Astrocyte of the spinal cord (primary cell): ENCODE data around the gene C1orf74.

ENCODE experiments used
- DNase-seq: peaks from one replicate; pipeline ENCODE4 v3.0.0; 2011; ENCODE audit warnings: low read depth, low spot score
- H3K4me3 ChIP-seq: 2 replicates; pipeline ENCODE4 v1.5.1; 2011; ENCODE audit warnings: low read depth, mild to moderate bottlenecking, low read length, moderate library complexity
- in situ Hi-C: cut with HindIII; loops from 2 replicates; pipeline ENCODE4 v1.10.0; 2017; ENCODE audit warnings: low sequenced_read_pairs
- TF ChIP-seq, protein P1 (sequence below): IDR thresholded peaks from 2 replicates; pipeline ENCODE4 v1.5.1; 2012; ENCODE audit warnings: low read depth, mild to moderate bottlenecking, low read length, inconsistent platforms

C1orf74 gene

DNA sequence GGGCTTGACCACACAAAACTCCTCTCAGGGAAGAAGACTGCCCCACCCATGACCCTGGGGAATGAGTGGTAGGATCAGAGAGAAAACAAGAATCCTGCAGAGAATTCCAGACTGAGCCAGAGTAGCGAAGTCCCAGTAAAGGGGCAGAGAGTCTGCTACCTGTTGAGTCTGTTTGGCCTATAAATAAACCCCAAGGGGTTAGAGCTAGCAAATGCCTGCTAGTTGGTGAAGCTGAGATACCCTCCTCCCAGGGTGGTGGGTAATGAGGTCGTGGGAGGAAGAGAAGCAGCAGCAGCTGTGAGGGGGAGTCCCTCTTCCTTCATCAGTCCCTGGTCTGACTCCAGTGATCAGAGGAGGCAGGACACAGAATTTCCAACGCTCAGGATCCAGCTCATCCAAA lies 26.0 kb downstream of the C1orf74 start:
- no peak for DNase-seq
- no peak overlapping the region for H3K4me3 ChIP-seq
- in situ Hi-C loops: no loop called here
- TF ChIP-seq, protein P1, sequence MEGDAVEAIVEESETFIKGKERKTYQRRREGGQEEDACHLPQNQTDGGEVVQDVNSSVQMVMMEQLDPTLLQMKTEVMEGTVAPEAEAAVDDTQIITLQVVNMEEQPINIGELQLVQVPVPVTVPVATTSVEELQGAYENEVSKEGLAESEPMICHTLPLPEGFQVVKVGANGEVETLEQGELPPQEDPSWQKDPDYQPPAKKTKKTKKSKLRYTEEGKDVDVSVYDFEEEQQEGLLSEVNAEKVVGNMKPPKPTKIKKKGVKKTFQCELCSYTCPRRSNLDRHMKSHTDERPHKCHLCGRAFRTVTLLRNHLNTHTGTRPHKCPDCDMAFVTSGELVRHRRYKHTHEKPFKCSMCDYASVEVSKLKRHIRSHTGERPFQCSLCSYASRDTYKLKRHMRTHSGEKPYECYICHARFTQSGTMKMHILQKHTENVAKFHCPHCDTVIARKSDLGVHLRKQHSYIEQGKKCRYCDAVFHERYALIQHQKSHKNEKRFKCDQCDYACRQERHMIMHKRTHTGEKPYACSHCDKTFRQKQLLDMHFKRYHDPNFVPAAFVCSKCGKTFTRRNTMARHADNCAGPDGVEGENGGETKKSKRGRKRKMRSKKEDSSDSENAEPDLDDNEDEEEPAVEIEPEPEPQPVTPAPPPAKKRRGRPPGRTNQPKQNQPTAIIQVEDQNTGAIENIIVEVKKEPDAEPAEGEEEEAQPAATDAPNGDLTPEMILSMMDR: no peak

DNA sequence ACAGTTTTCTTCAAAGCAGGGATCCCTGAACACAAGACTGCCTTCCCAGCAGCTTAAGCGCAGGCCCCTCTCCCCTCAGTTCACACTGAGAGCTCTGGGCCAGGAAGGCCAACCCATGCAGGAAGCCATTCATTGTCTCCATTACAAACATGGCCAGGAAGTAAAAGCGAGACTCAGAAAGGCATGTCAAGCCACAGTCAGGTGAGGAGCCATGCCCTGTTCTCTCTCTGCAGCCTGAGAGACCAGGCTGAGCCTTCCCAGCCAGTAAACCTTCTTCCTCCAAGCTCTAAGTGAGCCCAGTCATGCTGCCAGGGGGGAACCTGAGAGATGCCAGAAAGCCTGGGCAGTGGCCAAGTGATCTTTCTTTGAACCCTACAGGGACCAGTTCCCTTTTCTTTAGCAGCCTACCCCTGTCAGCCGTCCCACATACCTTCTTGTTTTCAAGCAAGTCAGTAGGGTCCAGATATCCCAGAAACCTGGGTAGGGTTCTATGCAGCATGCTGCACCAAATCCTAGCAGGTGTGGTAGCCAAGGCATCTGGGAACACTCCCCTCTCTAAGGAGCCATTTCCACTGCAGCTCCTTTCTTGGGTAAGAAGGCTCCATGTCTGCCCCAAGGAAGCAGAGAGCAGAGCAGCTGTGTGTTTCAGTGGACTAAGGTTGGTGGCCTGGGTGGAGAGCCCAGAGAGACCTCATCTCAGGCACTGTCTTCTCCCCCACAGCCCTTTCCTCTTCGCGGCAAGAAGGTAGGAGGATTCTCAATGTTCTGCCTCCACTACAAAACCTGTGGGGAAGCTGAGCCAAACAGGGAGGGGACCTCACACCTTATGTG lies 27.5 kb downstream of the C1orf74 start:
- no peak overlapping the region for H3K4me3 ChIP-seq
- TF ChIP-seq, protein P1: no peak
- DNase-seq: no peak
- in situ Hi-C loops: no loop called here

DNA sequence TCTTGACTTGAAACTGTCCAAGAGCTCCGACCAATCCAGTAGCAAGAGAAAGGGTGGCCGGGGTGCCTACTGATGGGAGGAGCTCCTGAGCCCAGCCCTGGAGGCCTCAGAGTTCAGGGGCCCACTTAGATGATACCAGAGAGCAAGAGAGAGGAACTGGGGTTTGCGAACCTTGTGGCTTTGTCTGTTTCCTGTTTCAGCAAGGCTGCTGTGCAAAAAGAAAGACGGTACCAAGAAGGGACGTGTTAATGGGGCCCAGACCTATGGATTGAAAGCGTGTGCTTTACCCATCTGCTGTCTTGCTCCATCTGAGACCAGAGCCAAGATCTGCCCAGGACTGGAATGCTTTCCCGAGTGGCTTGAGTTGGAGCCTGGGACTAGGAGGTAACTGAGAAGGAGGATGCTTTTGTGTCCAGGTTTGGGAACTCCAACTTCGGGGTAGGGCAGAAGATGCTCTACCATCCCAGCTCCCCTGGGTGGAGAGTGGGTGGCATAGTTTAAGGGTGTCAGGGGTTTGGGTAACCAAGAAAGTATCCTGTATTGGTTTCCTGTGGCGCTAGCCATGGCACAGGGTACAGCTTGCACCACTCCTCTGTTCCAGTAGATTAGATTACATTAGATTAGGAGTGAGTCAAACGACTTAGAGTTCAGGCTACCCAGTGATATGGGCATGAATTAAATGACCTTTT lies 28.3 kb downstream of the C1orf74 start, which contains the start of gene TRAF3IP3:
Gene TRAF3IP3, plus strand, starts transcription at position 128 of the 689 bp plus-strand sequence. CDS start 3,987 bp downstream, outside the sequence.
- in situ Hi-C loops: no loop called here
- TF ChIP-seq, protein P1: no peak
- no peak within 1 kb of the TSS for H3K4me3 ChIP-seq
- DNase-seq: no peak

DNA sequence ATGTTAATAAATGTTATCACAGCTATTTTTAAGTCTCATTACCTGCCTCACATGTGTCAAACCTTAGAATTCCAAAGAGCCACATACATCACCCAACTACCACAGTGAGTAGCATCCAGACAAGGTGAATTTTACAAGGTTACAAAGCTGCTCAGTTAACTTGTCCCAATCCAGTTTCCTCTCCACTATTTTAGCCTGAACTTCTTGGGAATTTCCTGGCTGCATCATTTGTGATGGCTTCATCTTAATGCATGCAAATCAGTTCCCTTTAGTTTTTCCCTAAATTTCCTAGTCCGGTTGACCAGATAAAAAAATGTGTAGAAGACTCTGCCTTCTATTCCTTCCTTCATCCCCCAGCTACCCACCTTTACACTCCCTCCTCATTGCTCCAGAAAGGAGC lies 29.1 kb downstream of the C1orf74 start:
- no peak for DNase-seq
- in situ Hi-C loops: no loop called here
- TF ChIP-seq, protein P1: no peak
- H3K4me3 ChIP-seq: no peak overlapping the region

DNA sequence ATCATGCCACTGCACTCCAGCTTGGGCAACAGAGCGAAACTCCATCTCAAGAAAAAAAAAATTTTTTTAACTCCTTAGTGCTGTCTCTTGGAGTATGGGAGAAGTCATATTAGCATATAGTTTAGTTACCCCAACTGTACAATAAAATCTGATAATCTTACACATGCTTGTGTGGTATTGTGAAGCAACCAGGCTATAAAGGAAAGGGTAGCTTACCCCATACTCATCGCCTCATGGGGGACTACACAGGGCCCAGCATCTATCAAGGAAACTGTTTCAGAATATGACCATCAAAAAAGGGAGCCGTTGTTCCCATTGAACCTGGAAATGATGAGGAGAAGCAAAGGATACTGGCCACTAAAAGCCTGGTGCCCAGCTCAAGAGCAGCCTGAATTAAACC lies 31.5 kb downstream of the C1orf74 start:
- in situ Hi-C loops: no loop called here
- no peak overlapping the region for H3K4me3 ChIP-seq
- DNase-seq: no peak
- TF ChIP-seq, protein P1: no peak

DNA sequence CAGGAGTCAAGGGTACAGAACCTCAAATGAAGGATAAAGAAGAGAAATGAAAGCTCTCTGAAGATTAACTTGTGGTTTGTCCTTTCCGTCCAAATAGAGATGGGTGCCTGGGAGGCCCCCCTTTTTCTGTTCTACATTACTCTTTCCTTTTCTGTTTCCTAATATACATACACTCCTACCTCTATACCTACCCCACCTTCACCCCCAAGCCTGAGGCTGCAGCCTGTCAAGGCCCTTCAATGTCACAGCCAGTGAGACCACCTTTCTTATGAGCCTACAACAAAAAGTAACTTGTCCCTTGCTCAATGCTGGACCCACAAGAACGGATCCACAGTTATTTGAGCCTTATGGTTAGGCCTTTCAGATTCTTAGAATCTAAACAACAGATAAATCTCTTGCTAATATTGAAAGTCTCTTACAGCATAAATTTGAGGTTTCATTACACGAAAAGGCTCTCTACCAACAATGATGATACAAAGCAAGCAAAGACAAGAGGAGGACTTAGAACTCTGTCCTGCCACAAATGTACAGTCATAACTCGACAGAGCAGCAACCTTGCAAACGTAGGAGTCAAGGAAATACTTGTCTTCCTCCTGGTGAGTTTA lies 32.6 kb downstream of the C1orf74 start:
- no peak overlapping the region for H3K4me3 ChIP-seq
- TF ChIP-seq, protein P1: no peak
- in situ Hi-C loops: no loop called here
- no peak for DNase-seq
